H9 (cell line): ENCODE results near the gene TAF4. TPM values are rescaled to one million over a fixed set of nuclear protein-coding genes. Genes with fewer than 3 reads are reported as not detected.

Source experiments
- DNase-seq: peaks from one replicate; pipeline ENCODE4 v3.0.0-alpha.2; 2017
- H2AFZ ChIP-seq: one replicate; pipeline ENCODE4 v1.6.1; 2013; ENCODE audit warnings: mild to moderate bottlenecking, low read length, control low read depth, moderate library complexity
- H2AK5ac ChIP-seq: 2 replicates; pipeline ENCODE4 v1.6.1; 2013; ENCODE audit warnings: low read length, control low read depth, mixed read lengths; ENCODE audit not compliant: insufficient read length
- H2BK120ac ChIP-seq: one replicate; pipeline ENCODE4 v1.6.1; 2013; ENCODE audit warnings: low read depth, mild to moderate bottlenecking, low read length, control low read depth, inconsistent platforms; ENCODE audit not compliant: poor library complexity, severe bottlenecking
- H2BK12ac ChIP-seq: 2 replicates; pipeline ENCODE4 v1.6.1; 2013; ENCODE audit warnings: low read length, control low read depth, mixed read lengths, low read depth; ENCODE audit not compliant: insufficient read length
- H2BK15ac ChIP-seq: 2 replicates; pipeline ENCODE4 v1.6.1; 2013; ENCODE audit warnings: low read depth, low read length, control low read depth
- H2BK20ac ChIP-seq: one replicate; pipeline ENCODE4 v1.6.1; 2013; ENCODE audit warnings: low read depth, mild to moderate bottlenecking, low read length, control low read depth, inconsistent platforms; ENCODE audit not compliant: poor library complexity, severe bottlenecking
- H2BK5ac ChIP-seq: 2 replicates; pipeline ENCODE4 v1.6.1; 2013; ENCODE audit warnings: low read length, control low read depth, mixed read lengths; ENCODE audit not compliant: insufficient read length
- H3K14ac ChIP-seq: 2 replicates; pipeline ENCODE4 v1.6.1; 2013; ENCODE audit warnings: low read length, control low read depth; ENCODE audit not compliant: insufficient read depth
- H3K18ac ChIP-seq: 2 replicates; pipeline ENCODE4 v1.6.1; 2013; ENCODE audit warnings: low read depth, mild to moderate bottlenecking, mixed read lengths, low read length, control low read depth; ENCODE audit not compliant: insufficient read length
- H3K23ac ChIP-seq: 2 replicates; pipeline ENCODE4 v1.6.1; 2013; ENCODE audit warnings: low read length, control low read depth, mixed read lengths, low read depth; ENCODE audit not compliant: insufficient read length
- H3K23me2 ChIP-seq: 2 replicates; pipeline ENCODE4 v1.6.1; 2013; ENCODE audit warnings: low read depth, mild to moderate bottlenecking, mixed read lengths, low read length, control low read depth; ENCODE audit not compliant: insufficient read length, poor library complexity, severe bottlenecking
- H3K27ac ChIP-seq: 2 replicates; pipeline ENCODE4 v1.5.1; 2013; ENCODE audit warnings: low read length, control low read depth, mixed read lengths, low read depth; ENCODE audit not compliant: insufficient read length
- H3K27me3 ChIP-seq: 2 replicates; pipeline ENCODE4 v1.6.1; 2013; ENCODE audit warnings: low read length, control low read depth, inconsistent platforms; ENCODE audit not compliant: insufficient read depth
- H3K4ac ChIP-seq: 2 replicates; pipeline ENCODE4 v1.6.1; 2013; ENCODE audit warnings: low read depth, mild to moderate bottlenecking, control low read depth, inconsistent platforms, low read length, moderate library complexity
- H3K4me1 ChIP-seq: 2 replicates; pipeline ENCODE4 v1.6.1; 2013; ENCODE audit warnings: low read length, control low read depth, inconsistent platforms; ENCODE audit not compliant: insufficient read depth
- H3K4me2 ChIP-seq: 2 replicates; pipeline ENCODE4 v1.6.1; 2013; ENCODE audit warnings: low read length, control low read depth, mixed read lengths; ENCODE audit not compliant: insufficient read length, insufficient read depth
- H3K56ac ChIP-seq: 2 replicates; pipeline ENCODE4 v1.6.1; 2013; ENCODE audit warnings: low read depth, mild to moderate bottlenecking, mixed read lengths, low read length, control low read depth; ENCODE audit not compliant: insufficient read length
- H3K79me1 ChIP-seq: 2 replicates; pipeline ENCODE4 v1.6.1; 2013; ENCODE audit warnings: low read depth, mild to moderate bottlenecking, moderate library complexity, low read length, control low read depth, inconsistent platforms; ENCODE audit not compliant: insufficient read depth, poor library complexity, severe bottlenecking
- H3K79me2 ChIP-seq: 2 replicates; pipeline ENCODE4 v1.6.1; 2013; ENCODE audit warnings: low read length, control low read depth, inconsistent platforms; ENCODE audit not compliant: insufficient read depth
- H3K9ac ChIP-seq: 2 replicates; pipeline ENCODE4 v1.6.1; 2013; ENCODE audit warnings: low read length, control low read depth, mixed read lengths; ENCODE audit not compliant: insufficient read length; ENCODE audit errors: extremely low read depth
- H3K9me3 ChIP-seq: one replicate; pipeline ENCODE4 v1.6.1; 2013; ENCODE audit warnings: low read depth, low read length, inconsistent platforms; ENCODE audit not compliant: control insufficient read depth
- H3T11ph ChIP-seq: one replicate; pipeline ENCODE4 v1.6.1; 2013; ENCODE audit warnings: mild to moderate bottlenecking, low read length, control low read depth, inconsistent platforms
- H4K20me1 ChIP-seq: one replicate; pipeline ENCODE4 v1.6.1; 2013; ENCODE audit not compliant: control insufficient read depth, insufficient read length, insufficient read depth
- H4K5ac ChIP-seq: 2 replicates; pipeline ENCODE4 v1.6.1; 2013; ENCODE audit warnings: low read depth, mild to moderate bottlenecking, mixed read lengths, low read length, control low read depth; ENCODE audit not compliant: insufficient read length
- H4K8ac ChIP-seq: replicated peaks from 2 replicates; pipeline ENCODE4 v1.6.1; 2013; ENCODE audit warnings: low read length, control low read depth, mixed read lengths, low read depth; ENCODE audit not compliant: insufficient read length
- H4K91ac ChIP-seq: 2 replicates; pipeline ENCODE4 v1.6.1; 2013; ENCODE audit warnings: low read depth, mild to moderate bottlenecking, moderate library complexity, mixed read lengths, low read length, control low read depth; ENCODE audit not compliant: insufficient read length
- H3K27ac Mint-ChIP-seq, 3 experiments: 2 replicates in 2 of 3; 3 replicates in 1 of 3; pipeline ENCODE4 v1.8.0; 2020 to 2021; ENCODE audit warnings: mixed read lengths in 3 of 3, mild to moderate bottlenecking in 1 of 3, moderate library complexity in 1 of 3
- H3K27me3 Mint-ChIP-seq: 2 replicates; pipeline ENCODE4 v1.8.0; 2021; ENCODE audit warnings: low read depth, mild to moderate bottlenecking, moderate library complexity, mixed read lengths
- H3K36me3 Mint-ChIP-seq, 3 experiments: 2 replicates in 2 of 3; 3 replicates in 1 of 3; pipeline ENCODE4 v1.8.0; 2020 to 2021; ENCODE audit warnings: low read depth in 3 of 3, mixed read lengths in 3 of 3; ENCODE audit not compliant: insufficient read depth in 1 of 3
- H3K4me1 Mint-ChIP-seq, 2 experiments: 2 replicates each; pipeline ENCODE4 v1.8.0; 2020; ENCODE audit warnings: mixed read lengths in 2 of 2
- H3K4me3 Mint-ChIP-seq, 2 experiments: 2 replicates in 1 of 2; 3 replicates in 1 of 2; pipeline ENCODE4 v1.8.0; 2020 to 2021; ENCODE audit warnings: mild to moderate bottlenecking in 2 of 2, mixed read lengths in 2 of 2, moderate library complexity in 1 of 2
- H3K9me3 Mint-ChIP-seq, 2 experiments: 2 replicates in 1 of 2; 3 replicates in 1 of 2; pipeline ENCODE4 v1.8.0; 2020; ENCODE audit warnings: mild to moderate bottlenecking in 2 of 2, mixed read lengths in 2 of 2, moderate library complexity in 1 of 2
- WGBS: extraction: QIAGEN DNeasy Blood & Tissue Kit; methylation state at CpG from one replicate; pipeline ENCODE4 v1.1.7; 2013; ENCODE audit warnings: missing lambda C conversion rate, low lambda C conversion rate, mixed read lengths; ENCODE audit not compliant: insufficient read length; ENCODE audit errors: extremely low coverage; 5-methylcytosine and 5-hydroxymethylcytosine counted together
- total RNA-seq: library from RNA; stranded (reverse); gene quantifications from 2 replicates; pipeline ENCODE4 v1.2.1, GENCODE V29; 2021
- TF ChIP-seq, protein P1 (sequence below): fragments of 200-600 bp; sonication (generic); conservative IDR thresholded peaks from 3 replicates; pipeline ENCODE4 v1.8.0; 2021; ENCODE audit warnings: antibody characterized with exemption, mild to moderate bottlenecking

Gene TAF4
- total RNA-seq, 1 experiment from 2014 or later, result 30.8 TPM

DNA sequence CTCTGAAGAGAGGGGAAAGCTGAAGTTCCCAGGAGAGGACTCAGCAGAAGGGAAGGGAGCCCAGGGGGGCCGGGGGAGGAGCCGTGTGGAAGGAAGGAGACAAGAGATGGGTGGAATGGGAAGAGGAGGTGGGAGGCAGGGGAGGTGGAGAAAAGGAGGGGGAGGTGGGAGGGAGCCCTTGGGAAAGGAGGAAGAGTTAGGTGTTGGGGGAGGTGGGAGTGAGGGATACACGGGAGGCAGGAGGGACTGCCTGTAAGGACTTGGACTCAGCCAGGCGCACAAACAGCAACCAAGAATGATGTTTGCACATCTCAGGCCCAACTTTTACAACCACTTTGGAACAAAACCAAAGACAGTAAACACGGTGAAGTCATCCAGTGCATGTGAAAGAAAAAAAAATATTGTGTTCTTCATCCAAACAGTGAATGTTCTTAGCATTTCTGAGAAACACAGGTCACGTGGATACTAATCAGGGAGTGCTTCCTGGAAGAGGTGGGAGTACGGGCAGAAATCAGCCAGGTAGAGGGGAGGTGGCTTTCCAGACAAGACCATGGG, 39.2 kb upstream of the TAF4 start:
- no peak overlapping the region for H2BK120ac ChIP-seq
- no peak overlapping the region for H2BK12ac ChIP-seq
- H3K9me3 Mint-ChIP-seq, result peaks cover 31 to 33% of the 10 kb centered on the region in 2 experiments
- H3K79me2 ChIP-seq, result no peaks in the 10 kb centered on the region
- H3K27me3 Mint-ChIP-seq, result peaks cover 26% of the 10 kb centered on the region
- H2BK15ac ChIP-seq, result no peak overlapping the region
- no peak overlapping the region for H3K56ac ChIP-seq
- no peaks in the 10 kb centered on the region for H3K9me3 ChIP-seq
- H3K27ac ChIP-seq, result no peak overlapping the region
- peaks cover 7 to 9% (median 7%) of the 10 kb centered on the region in 3 experiments; a peak in 5 of 7 replicates for H3K36me3 Mint-ChIP-seq
- no peak overlapping the region for H3K18ac ChIP-seq
- no peak overlapping the region; a peak in 1 of 5 replicates for H3K4me3 Mint-ChIP-seq
- no peak overlapping the region for H3K4ac ChIP-seq
- no CpG with 5 or more reads among the region's 7 CpGs for WGBS
- no peaks in the 10 kb centered on the region; the same call in 1 of the 2 replicates for H3K4me1 ChIP-seq
- H3K23ac ChIP-seq, result no peak overlapping the region
- H3K27ac Mint-ChIP-seq, result no peak overlapping the region
- H3K4me2 ChIP-seq, result no peak overlapping the region
- H3K9ac ChIP-seq, result no peak overlapping the region
- H2AK5ac ChIP-seq, result no peak overlapping the region
- no peak overlapping the region for H2AFZ ChIP-seq
- no peak for DNase-seq
- no peak overlapping the region for H2BK20ac ChIP-seq
- H4K20me1 ChIP-seq, result no peaks in the 10 kb centered on the region
- H3T11ph ChIP-seq, result no peak overlapping the region
- H3K14ac ChIP-seq, result no peak overlapping the region
- no peaks in the 10 kb centered on the region for H3K23me2 ChIP-seq
- H4K8ac ChIP-seq, result no peak overlapping the region
- no peak overlapping the region for H4K5ac ChIP-seq
- no peaks in the 10 kb centered on the region for H3K79me1 ChIP-seq
- H2BK5ac ChIP-seq, result no peak overlapping the region
- no peak overlapping the region for H4K91ac ChIP-seq
- TF ChIP-seq, protein P1, sequence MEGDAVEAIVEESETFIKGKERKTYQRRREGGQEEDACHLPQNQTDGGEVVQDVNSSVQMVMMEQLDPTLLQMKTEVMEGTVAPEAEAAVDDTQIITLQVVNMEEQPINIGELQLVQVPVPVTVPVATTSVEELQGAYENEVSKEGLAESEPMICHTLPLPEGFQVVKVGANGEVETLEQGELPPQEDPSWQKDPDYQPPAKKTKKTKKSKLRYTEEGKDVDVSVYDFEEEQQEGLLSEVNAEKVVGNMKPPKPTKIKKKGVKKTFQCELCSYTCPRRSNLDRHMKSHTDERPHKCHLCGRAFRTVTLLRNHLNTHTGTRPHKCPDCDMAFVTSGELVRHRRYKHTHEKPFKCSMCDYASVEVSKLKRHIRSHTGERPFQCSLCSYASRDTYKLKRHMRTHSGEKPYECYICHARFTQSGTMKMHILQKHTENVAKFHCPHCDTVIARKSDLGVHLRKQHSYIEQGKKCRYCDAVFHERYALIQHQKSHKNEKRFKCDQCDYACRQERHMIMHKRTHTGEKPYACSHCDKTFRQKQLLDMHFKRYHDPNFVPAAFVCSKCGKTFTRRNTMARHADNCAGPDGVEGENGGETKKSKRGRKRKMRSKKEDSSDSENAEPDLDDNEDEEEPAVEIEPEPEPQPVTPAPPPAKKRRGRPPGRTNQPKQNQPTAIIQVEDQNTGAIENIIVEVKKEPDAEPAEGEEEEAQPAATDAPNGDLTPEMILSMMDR, result no peak
- peaks cover 8 to 15% of the 10 kb centered on the region in 2 experiments for H3K4me1 Mint-ChIP-seq
- H3K27me3 ChIP-seq, result no peaks in the 10 kb centered on the region
